ENCODE data around the gene OR2AG1. TPM values are rescaled to one million over a fixed set of nuclear protein-coding genes. Genes with fewer than 3 reads are reported as not detected.

Gene OR2AG1
- total RNA-seq, 1 donor from 2014 or later, result not detected

DNA sequence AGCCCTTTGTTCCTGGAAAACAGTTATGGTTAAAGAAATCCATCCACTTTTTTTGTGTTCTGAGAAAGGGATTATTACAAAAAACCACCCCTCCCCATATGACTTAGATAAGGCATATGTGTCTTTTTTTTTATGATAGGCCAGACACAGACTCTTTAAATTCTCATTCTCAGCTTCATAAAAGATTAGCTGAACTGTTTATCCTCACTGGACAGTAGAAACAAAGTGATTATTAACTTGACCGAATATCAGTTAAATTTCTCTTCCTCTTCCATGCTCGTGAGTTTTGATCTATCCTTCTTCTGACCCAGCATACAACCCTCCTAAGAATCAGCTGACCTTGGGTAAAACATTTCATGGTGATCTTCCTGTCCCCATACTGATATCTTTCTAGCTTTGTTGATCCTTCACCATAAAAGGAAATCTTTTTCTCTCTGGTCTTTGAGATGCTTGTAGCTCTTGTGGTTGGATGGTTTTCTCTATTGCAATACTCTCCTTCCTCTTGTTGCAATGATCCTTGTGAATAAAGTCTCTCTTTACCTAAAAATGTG, 37.3 kb upstream of the OR2AG1 start:
- Mint-ChIP-seq H3K36me3 (ENCODE audit: unreplicated experiment) (no peaks in the 10 kb centered on the region), H3K27me3 (ENCODE audit: unreplicated experiment) (peaks cover 39% of the 10 kb centered on the region), H3K4me3 (ENCODE audit: unreplicated experiment) (no peak overlapping the region), H3K9me3 (ENCODE audit: unreplicated experiment) (no peaks in the 10 kb centered on the region), H3K4me1 (ENCODE audit: unreplicated experiment) (no peaks in the 10 kb centered on the region), H3K27ac (ENCODE audit: unreplicated experiment) (no peak overlapping the region)
- DNase-seq (ENCODE audit: extremely low spot score, unreplicated experiment), result no peak
- TF ChIP-seq, protein P1, sequence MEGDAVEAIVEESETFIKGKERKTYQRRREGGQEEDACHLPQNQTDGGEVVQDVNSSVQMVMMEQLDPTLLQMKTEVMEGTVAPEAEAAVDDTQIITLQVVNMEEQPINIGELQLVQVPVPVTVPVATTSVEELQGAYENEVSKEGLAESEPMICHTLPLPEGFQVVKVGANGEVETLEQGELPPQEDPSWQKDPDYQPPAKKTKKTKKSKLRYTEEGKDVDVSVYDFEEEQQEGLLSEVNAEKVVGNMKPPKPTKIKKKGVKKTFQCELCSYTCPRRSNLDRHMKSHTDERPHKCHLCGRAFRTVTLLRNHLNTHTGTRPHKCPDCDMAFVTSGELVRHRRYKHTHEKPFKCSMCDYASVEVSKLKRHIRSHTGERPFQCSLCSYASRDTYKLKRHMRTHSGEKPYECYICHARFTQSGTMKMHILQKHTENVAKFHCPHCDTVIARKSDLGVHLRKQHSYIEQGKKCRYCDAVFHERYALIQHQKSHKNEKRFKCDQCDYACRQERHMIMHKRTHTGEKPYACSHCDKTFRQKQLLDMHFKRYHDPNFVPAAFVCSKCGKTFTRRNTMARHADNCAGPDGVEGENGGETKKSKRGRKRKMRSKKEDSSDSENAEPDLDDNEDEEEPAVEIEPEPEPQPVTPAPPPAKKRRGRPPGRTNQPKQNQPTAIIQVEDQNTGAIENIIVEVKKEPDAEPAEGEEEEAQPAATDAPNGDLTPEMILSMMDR (IDR thresholded peaks at IDR 0.05), result no peak

DNA sequence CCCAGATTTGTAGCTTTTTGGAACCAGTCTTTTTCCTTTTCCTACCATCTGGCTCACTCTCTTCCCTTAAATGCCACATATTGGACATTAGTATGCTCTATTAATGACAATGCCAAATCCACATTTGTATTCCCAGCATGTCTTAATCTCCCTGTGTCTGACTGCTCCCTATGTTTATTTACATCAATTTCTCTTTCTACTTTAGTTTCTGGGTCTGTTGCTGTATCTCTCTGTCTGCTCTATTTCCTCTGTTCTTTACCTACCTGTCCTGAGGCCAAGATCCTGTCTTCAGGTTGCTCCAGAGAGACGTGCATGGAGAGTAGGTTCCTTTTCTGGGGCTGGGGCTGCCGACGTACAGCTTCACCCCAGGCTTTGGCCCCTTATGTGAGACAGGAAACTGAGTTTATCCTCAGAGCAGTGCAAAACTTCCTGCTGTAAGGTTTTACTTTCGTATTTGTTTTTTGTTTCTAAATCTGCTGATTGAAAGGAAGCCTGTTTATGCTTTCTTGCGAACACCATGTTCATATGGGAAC, 36.7 kb upstream of the OR2AG1 start:
- DNase-seq (ENCODE audit: extremely low spot score, unreplicated experiment), result no peak
- TF ChIP-seq, protein P1 (IDR thresholded peaks at IDR 0.05), result no peak
- H3K4me1 Mint-ChIP-seq (ENCODE audit: unreplicated experiment), result no peaks in the 10 kb centered on the region
- no peak overlapping the region for H3K4me3 Mint-ChIP-seq (ENCODE audit: unreplicated experiment)
- no peaks in the 10 kb centered on the region for H3K36me3 Mint-ChIP-seq (ENCODE audit: unreplicated experiment)
- no peaks in the 10 kb centered on the region for H3K9me3 Mint-ChIP-seq (ENCODE audit: unreplicated experiment)
- peaks cover 39% of the 10 kb centered on the region for H3K27me3 Mint-ChIP-seq (ENCODE audit: unreplicated experiment)
- no peak overlapping the region for H3K27ac Mint-ChIP-seq (ENCODE audit: unreplicated experiment)

DNA sequence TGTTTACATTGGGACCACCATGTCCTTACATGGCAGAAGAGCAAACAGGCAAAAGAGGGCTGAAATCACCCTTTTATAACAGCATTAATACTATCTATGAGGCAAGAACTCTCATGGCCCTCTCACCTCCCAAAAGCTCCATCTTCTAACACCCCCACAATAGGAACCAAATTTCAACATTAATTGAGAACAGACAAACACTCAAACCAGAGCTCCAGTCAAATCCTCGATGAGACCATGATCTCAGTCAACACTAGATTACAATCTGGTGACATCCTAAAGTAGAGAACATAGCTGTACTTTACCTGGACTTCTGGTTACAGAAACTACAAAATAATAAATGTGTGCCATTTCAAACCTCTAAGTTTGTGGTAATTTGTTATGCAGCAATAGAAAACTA, 36.2 kb upstream of the OR2AG1 start:
- Mint-ChIP-seq H3K27me3 (ENCODE audit: unreplicated experiment) (peaks cover 39% of the 10 kb centered on the region), H3K27ac (ENCODE audit: unreplicated experiment) (no peak overlapping the region), H3K9me3 (ENCODE audit: unreplicated experiment) (no peaks in the 10 kb centered on the region), H3K4me3 (ENCODE audit: unreplicated experiment) (no peak overlapping the region), H3K4me1 (ENCODE audit: unreplicated experiment) (no peaks in the 10 kb centered on the region), H3K36me3 (ENCODE audit: unreplicated experiment) (no peaks in the 10 kb centered on the region)
- TF ChIP-seq, protein P1 (IDR thresholded peaks at IDR 0.05), result no peak
- DNase-seq (ENCODE audit: extremely low spot score, unreplicated experiment), result no peak

DNA sequence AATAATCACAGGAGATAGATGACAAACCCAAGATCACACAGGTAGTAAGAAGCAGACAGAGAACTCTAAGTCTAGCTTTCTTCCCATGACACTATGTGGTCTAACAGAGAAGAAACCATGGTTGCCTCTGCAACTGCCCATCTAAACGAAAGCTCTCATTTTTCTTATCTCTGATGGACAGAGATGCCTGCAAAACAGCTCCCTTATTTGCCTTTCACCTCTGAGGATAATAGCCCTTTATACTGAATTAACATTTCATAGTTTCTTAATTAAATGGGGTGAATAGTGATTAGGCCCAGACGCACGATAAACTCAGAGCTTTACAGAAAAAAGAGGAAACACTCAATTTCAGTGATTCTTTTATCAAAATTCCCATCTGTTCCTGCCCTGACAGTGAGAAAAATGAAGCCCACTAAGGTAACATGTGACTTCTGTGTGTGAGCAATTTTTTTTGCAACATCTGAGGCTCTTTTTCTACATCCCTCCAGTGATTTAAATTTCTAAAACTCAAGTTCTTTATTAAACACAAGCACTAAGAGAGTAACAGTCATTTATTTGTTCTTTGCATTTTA, 35.6 kb upstream of the OR2AG1 start:
- Mint-ChIP-seq H3K27me3 (ENCODE audit: unreplicated experiment) (peaks cover 39% of the 10 kb centered on the region), H3K36me3 (ENCODE audit: unreplicated experiment) (no peaks in the 10 kb centered on the region), H3K27ac (ENCODE audit: unreplicated experiment) (no peak overlapping the region), H3K4me3 (ENCODE audit: unreplicated experiment) (no peak overlapping the region), H3K4me1 (ENCODE audit: unreplicated experiment) (no peaks in the 10 kb centered on the region), H3K9me3 (ENCODE audit: unreplicated experiment) (no peaks in the 10 kb centered on the region)
- no peak for DNase-seq (ENCODE audit: extremely low spot score, unreplicated experiment)
- TF ChIP-seq, protein P1 (IDR thresholded peaks at IDR 0.05), result no peak

DNA sequence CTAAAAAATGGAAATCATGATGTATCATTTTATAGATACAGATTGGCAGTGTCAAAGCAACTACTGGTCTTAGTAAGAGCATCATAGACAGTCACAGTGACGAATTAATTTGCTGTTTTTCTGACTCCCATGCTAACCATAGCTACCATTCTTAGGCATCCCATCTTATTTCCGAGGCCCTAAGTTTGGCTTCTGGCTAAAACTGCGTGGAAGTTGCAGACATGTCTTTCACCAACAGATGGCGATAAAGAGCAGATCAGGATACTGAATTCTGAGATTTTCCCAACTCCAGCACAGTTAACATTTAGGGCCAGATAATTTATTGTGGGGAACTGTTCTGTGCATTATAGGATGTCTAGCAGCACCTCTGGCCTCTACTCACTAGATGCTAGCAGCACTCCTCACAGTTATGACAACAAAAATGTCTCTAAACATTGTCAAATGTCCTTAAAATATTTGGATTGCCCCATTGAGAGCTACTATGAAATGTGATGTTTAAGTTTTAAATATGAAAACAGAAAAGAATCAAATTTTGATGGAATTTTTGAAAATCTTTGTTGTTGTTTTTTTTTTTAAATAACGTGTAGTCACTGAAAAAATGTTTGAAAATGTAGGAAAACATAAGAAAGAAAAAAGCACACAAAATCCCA, 27.4 kb upstream of the OR2AG1 start:
- peaks cover 4% of the 10 kb centered on the region for H3K27me3 Mint-ChIP-seq (ENCODE audit: unreplicated experiment)
- no peaks in the 10 kb centered on the region for H3K9me3 Mint-ChIP-seq (ENCODE audit: unreplicated experiment)
- H3K4me3 Mint-ChIP-seq (ENCODE audit: unreplicated experiment), result no peak overlapping the region
- TF ChIP-seq, protein P1 (IDR thresholded peaks at IDR 0.05), result peak; percentile 83
- H3K27ac Mint-ChIP-seq (ENCODE audit: unreplicated experiment), result no peak overlapping the region
- H3K36me3 Mint-ChIP-seq (ENCODE audit: unreplicated experiment), result no peaks in the 10 kb centered on the region
- no peak for DNase-seq (ENCODE audit: extremely low spot score, unreplicated experiment)
- no peaks in the 10 kb centered on the region for H3K4me1 Mint-ChIP-seq (ENCODE audit: unreplicated experiment)
